HG02571 (cell line): ENCODE measurements around the gene ADARB2.

ENCODE experiments used
- ATAC-seq: cut with Tn5 transposase; IDR thresholded peaks from one replicate; pipeline ENCODE4 v1.9.1; 2021; ENCODE audit warnings: mild to moderate bottlenecking, moderate library complexity; ENCODE audit not compliant: unreplicated experiment

ADARB2 gene

DNA sequence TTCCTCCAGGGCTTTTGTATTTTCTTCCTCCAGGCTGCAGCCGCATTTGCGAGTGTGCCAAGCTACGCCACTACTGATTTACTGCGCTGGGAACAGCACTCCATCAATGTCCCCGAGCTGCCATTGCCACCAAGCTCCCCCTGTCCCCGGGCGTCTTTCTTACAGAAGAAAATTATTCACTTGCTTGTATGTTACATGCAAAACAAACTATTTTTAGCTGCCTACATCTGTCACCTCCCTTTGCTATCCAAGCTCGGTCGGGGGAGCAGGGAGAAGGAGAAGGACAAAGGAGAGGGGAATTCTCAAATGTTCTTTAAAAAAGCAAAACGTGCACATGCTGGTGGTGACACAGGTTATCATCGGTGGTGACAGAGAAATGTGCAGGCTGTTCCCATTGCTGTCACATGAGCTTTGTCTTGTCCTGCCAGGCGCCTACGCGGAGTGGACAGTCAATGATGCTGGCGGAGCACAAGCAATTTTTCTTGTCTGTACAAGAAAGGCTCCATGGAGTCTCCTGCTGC lies 93.1 kb downstream of the ADARB2 start:
- ATAC-seq: no peak

DNA sequence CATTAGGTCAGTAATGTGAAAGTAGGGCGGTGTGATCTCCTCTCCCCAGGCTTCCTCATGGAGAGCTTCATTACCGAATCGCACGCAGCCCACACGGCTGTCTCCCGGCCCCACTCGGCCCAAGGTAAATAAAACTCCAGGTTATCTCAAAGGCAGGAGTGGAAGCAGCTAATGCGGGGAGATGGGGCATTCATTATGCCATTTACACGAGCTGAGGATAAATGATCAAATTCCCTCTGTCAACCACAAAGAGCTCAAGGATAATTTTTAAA lies 93.5 kb downstream of the ADARB2 start:
- no peak for ATAC-seq

DNA sequence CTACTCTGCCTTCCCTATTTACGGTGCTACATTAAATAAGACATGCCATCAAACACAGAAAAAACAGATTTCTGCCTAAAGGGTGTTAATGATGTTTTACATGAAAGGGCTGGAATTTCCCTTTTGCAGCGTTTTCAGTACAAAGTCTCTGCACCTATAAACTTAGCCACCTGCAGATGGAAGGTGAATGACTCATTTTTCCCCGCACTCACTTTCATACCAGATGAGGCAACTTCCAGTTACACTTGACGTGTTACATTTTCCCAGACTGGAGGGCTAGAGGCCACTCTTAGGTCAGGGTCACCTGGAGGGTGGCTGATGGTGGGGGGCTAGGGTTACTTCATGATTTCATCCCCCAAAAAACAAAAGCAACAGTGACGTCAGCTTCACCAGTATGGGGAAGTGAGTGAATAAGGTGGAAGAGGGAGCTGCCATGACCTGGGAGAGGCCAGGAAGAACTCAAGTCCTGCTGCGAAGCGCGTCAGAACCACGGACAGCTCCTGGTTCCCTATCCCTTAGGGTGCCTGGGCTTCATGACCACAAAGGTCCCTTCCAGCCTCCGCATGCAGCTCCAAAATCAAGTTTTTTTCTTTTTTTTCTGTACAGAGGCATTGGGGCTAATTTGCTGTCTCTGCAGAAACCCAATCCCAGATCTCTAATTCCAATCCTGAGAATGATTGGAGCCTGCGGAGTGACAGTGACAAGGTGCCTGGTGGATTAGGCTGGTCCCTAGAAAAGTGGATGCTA lies 94.0 kb downstream of the ADARB2 start:
- peak; percentile 62 for ATAC-seq

DNA sequence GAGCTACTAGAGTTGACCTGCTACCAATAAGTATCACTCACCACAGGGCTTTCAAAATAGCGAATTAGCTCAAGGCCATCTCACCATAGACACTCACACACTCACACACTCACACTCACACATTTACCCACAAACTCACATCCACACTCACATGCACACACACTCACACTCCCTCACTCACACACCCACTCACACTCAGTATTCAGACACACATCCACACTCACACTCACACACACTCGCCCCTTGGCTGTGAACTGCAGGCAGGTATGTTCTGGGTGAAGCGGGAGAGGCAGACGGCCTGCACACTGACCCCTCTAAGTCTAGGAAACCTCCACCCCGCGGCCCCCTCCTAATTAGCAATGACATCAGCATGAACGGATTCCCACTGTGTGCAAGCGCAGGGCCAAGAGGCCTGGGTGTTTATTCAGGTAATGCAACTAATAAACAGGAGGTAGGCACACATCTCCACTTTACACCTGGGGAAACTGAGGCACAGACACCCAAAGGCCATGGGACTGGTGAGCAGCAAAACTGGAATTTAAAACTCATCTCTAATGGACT lies 94.6 kb downstream of the ADARB2 start:
- ATAC-seq: no peak

DNA sequence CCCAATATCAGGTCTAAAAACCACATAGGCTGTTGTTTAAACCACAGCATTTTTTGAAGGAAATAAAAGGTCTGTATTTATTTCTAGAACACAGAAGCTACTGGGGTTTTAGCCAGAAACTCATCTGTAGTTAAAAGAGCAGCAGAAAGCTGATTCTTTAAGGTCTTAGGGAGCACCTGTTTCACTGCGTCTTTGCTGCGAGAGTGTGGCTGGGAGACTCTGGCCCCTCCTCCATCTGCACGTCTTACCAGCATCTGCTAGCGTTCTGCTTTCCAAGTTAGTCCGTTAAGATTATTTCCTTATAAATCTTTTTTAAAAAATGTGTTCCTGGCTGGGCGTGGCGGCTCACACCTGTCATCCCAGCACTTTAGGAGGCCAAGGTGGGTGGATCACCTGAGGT lies 95.9 kb downstream of the ADARB2 start:
- ATAC-seq: no peak

DNA sequence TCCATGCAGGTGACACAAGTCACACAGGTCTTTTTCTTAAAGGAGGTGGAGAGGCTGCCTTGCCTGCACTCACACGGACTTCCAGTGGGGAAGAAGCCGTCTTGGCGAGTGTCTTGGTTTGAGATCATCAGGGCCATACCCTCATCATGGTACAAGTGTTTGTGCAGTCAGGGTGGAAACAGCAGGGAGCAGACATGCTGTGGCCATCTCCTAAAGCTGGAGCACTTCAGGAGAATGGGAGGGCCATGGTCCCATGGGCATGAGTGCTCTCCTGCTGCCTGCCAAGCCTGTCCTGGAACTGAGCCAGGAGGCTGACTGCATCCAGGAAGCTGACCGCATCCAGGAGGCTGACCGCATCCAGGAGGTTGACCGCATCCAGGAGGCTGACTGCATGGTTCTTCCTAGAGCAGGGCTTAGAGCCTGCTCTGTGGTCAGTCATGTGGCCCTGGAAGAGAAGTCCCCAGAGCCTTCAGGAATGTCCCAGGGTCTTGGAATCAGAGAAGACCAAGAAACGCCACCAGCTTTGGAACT lies 98.4 kb downstream of the ADARB2 start:
- ATAC-seq: no peak

DNA sequence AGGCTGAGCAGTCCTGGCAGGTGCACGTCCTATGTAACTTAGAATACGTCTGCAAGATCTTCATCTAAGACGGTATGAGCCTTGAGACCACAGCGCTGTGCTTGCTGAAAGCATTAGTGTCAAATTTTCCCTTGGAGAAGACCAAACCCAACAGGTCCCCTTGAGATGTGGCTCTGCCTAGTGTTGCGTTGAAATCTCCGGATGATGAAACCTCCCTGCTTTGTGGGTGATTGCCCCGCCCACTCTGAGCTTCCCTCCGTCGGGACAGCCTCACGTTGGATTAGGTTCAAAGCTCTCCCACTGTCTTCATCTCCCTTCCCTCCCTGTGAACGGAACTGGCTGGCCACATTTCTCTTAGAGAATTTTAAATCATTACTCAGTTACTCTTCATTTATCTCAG lies 102.0 kb downstream of the ADARB2 start:
- no peak for ATAC-seq

DNA sequence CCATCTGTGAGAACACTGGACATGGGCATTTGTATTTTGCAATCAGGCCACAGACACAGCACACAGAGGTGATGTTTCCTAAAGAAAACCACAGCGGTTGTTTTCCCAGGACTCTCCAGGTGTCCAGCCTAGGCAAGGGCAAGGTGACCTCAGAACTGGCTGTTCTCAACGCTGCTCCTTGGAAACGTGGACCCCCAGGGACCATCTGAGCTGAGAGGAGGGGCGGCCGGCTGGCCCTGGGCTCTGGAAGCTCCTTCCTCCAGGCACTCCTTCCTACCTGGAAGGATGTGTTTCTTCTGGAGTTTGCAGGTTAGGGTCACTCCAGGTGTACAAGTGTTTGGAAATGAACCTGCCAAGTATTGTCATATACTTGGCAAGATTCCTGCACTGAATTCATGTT lies 103.1 kb downstream of the ADARB2 start:
- no peak for ATAC-seq

DNA sequence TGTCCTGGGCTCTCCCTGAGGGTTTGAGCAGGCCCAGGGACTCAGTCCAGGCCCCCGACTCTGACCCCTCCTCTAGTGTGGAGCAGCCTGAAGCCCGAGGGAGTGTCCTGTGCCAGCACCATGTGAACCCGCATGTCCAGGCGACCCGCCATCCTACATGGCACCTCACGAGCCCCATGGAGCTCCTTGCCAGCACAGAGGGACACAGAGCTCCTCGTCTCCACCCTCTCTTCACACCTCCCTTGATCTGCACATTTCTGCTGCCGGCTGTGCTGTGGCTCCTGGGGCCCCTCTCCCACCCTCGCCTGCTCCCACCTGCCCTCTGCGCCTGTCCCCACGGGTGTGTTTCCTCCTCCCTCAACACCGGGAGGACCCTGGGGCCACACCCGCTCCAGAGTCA lies 103.5 kb downstream of the ADARB2 start:
- ATAC-seq: no peak

DNA sequence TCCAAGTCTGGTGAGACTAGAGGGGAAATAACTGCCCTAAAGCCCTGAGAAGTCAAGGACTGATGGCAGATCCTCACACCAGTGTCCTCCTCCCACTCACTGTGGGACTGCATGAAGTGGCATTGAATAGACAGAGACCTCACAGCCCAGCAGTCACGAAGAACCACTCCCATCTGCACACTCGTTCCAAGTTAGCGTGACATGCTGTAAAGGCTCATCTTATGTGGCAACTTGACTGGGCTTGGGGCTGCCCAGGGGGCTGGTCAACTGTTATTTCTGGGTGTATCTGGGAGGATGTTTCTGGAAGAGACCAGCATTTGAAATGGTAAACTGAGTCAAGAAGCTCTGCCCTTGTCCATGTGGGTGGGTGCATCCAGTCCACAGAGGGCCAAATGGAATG lies 104.7 kb downstream of the ADARB2 start:
- no peak for ATAC-seq

DNA sequence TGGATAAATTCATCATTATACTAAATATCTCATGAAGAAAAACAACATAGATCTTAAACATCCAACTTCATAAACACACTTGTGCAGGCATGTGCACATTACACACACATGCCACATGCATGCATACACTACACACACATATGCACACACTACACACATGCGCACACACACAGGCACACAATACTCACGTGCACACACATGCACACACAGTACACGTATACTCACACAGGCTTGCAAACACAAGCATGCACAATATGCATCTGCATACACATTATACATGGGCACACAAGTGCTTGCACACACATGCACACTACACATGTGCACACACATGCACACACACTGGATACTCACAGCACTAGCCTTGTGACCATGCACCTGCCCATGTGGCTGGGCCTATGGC lies 105.2 kb downstream of the ADARB2 start:
- ATAC-seq: no peak

DNA sequence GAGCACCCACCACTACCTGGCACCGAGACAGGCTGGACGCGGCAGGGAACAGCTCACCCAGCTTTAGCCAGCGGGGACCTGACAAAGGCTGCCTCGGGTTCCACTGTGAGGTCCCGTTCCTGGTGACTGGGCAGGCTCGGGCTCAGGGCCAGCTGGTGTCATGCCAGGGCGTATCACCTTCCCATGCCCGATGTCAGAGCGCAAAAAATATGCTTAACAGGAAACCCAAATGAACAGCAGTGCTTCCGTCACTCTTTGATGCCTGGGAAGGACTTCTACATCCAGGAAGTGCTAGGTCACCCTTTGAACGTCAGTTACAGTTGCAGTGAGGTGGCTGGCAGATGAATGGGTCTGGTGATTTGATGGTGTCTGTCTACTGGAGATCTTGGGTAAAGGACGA lies 106.0 kb downstream of the ADARB2 start:
- ATAC-seq: no peak

DNA sequence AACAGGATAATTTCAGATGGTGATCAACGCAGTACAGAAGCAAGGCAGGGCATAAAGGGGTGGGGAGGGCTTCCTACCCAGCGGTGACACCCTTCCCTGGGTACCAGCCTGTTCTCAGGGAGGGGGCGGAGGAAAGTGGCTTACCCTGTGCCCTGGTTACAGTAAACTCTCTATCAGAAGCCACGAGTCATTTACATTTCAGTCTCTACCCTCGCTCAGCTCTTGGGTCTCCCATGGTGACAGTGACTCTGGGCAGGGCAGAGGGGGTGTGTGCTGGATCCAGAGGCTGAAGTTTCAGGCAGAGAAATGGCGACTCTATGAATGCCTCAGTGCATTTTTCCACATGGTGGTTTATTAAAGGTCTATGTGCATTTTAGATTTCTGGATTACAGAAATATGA lies 107.0 kb downstream of the ADARB2 start:
- no peak for ATAC-seq

DNA sequence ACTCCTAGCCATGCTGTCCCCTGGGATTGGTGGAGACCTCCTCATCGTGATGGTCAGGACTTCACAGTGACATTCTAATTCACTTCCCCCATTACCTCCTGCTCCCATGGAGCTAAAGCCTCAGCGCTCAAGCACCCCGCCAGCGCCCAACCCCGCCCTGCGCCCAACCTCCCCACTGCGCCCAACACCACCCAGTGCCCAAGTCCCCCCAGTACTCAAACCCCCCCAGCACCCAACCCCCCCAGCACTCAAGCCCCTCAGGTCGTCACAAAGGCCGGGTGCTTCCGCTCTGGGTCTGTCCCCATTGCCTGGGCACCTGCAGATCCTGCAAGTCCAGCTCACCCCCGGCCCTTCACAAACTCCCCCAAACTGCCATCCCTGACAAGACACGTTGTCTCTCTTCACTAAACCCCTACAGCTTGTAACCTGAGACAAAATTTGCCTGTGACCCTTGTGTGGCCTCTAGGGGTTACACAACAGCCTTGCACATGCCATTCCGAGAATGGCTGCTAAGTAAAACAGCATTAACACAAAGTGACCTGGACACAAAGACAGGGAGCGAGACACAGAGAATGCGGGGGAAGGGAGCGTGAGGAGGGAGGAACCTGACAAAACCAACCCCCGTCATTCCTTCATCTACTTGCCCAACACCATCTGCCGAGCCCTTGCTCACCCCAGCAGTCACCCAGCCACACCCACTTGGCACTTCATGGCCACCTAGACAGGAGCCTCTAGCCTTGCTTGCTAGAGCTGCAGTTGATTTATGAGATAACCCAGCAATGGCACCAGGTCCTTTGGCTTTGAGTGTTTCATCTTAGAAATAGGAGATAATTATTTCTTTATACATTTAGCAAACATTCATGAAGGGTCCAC lies 107.8 kb downstream of the ADARB2 start:
- ATAC-seq: no peak

DNA sequence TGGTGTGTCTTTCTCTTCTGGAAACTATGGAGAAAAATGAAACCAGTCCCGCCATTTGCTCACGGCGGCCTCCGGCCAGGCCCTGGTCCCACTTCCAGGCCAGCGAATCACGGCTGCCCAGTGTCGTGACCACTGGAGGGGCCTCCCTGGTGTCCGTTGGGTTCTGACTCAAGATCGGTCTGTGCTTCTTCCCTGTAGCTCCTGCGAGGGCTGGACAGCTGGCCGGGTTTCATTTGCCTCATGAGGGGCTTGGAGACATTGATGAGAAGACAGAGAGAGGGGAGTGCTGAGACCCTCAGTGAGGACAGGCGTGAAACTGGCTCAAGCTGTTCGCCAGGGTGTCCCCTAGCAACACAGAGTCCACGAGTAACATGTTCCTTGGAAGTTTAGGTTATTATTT lies 108.6 kb downstream of the ADARB2 start:
- no peak for ATAC-seq

DNA sequence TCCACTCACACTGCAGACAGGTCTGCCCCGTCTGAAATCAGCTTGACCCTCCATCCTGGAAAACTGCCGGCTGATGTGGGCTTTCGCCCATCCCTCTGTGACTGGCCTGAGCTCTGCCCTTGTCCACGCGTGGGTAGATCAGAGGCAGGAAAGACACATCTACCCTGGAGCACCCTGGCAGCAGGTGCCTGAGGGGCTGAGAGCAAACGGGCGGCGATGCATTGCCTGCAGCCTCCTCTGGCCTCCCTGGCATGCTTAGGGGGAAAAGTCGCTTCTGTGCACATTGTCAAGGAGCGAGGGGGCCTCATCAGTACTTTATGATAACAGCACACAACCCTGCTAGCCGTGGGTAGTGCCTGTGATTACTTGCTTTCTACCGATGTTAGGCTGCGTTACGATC lies 109.4 kb downstream of the ADARB2 start:
- no peak for ATAC-seq

DNA sequence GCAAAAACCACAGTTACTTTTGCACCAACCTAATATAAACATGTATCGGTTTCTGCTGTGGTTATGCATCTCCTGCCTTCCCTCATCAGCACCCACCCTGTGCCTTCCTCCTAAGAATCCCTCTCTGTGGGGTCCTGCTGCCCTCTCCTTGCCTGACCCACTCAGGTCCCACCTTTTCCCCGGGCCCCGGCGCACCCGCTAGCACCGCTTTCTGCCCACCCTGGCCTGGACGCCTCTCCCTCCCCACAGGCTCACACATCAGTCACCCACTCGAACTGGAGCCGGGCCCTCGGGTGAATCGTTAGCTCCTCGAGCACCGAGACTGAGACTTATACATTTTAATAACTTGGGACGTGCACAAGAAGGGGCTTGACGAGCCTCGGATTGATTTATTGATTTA lies 110.5 kb downstream of the ADARB2 start:
- ATAC-seq: no peak

DNA sequence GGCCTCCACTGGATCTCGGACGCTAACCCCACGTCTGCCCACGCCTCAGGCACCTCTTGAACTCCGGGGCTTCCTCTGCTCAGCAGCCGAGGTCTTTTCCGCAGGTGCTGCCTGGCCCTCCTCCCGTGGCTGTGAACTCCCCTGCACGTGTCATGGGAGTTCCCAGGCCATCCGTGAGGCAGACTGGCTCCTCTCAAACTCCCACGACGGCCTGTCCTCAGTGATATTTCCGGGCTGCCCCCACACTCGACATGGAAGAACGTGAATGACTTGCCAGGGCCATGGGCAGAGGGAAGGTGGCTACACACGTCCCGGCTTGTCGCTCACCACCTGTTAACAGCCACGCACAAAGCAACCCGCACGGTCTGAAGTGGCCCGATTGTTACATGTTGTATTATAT lies 110.9 kb downstream of the ADARB2 start:
- ATAC-seq: no peak

DNA sequence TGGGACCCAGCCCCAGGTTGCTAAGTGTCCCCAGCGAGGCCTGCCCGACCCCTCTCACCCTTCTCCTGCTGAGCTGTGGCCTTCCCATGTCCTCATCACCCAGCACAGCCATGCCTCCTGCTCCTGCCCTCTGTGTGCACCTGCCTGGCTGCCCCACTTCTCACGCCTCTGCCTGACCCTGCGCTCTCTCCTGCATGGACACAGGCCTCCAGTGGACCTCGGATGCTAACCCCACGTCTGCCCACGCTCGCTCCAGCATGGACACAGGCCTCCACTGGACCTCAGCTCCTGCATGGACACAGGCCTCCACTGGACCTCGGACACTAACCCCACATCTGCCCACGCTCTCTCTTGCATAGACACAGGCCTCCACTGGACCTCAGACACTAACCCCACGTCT lies 111.6 kb downstream of the ADARB2 start:
- no peak for ATAC-seq

DNA sequence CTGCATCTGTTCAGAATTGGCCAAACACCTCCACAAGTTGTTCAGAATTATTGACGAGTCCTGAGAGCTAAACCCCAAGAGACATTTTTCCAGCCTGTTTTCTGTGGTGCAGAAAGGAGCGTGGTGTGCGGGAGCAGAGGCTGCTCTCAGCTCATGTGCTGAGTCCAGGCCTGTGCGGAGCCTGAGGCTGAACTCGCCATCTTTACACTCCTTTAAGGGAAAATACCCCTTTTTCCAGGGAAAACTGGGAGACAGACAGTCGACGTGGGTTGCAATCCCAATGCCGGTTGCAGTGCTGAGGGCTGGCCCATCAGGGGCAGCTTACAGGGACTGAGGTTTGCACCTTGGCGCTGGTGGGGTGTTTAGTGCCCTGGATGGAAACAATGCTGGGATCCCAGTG lies 112.2 kb downstream of the ADARB2 start:
- no peak for ATAC-seq

DNA sequence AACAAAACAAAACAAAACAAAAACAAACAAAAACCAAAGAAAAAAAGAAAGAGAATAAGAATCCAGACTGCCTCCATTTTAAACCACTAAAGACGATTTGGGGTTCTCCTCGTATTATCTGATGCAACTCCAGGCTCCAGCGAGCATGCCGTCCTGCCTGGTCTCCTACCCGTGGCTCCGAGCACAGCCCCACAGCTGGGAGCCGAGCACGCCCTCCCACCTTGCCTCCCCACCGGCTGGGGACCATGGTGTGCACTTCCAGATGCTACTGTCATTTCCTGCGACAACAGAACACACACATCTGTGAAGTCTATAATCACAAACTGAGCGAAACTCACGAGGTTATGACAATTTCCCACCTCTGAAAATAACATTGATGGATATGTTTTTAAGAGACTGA lies 113.1 kb downstream of the ADARB2 start:
- ATAC-seq: no peak

DNA sequence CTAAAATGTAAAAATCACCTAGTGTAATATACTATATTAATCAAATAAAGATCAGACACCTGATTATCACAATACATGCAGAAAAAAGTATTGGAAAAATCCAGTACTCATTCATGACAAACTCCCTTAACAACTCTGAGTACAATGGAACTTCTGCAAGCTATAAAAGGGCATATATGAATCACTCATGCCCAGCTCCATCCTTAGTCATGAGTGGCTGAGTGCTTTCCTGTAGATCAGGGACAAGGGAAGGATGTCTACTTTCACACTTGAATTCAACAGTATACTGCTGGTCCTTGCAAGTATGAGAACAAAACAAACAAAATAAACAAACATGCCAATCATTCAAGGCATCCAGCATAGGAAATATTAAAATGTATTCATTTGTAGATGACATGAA lies 116.5 kb downstream of the ADARB2 start:
- no peak for ATAC-seq
